Smooth muscle cell (in vitro differentiated cells): ENCODE measurements around the gene PCSK1N. TPM values are rescaled to one million over a fixed set of nuclear protein-coding genes. Genes with fewer than 3 reads are reported as not detected.

ENCODE experiments used
- DNase-seq: peaks from one replicate; lab custom pipeline; 2025; ENCODE audit not compliant: unreplicated experiment; lab: John Stamatoyannopoulos, UW
- H2AFZ ChIP-seq: fragments of 200-600 bp; sonication (generic); 2 replicates; pipeline ENCODE4 v1.6.0; 2016; ENCODE audit warnings: antibody characterized with exemption, low read depth, mild to moderate bottlenecking
- H3F3A ChIP-seq: fragments of 200-600 bp; sonication (generic); 2 replicates; pipeline ENCODE4 v1.6.0; 2017; ENCODE audit warnings: antibody characterized with exemption, low read depth
- H3K27ac ChIP-seq: fragments of 200-600 bp; sonication (generic); 2 replicates; pipeline ENCODE4 v1.5.1; 2016; ENCODE audit warnings: low read depth, mild to moderate bottlenecking
- H3K27me3 ChIP-seq: fragments of 200-600 bp; sonication (generic); 2 replicates; pipeline ENCODE4 v1.6.1; 2016; ENCODE audit warnings: low read depth, mild to moderate bottlenecking
- H3K36me3 ChIP-seq: fragments of 200-600 bp; sonication (generic); 2 replicates; pipeline ENCODE4 v1.5.1; 2016; ENCODE audit warnings: low read depth
- H3K4me1 ChIP-seq: fragments of 200-600 bp; sonication (generic); 2 replicates; pipeline ENCODE4 v1.5.1; 2016; ENCODE audit warnings: low read depth
- H3K4me2 ChIP-seq: fragments of 200-600 bp; sonication (generic); 2 replicates; pipeline ENCODE4 v1.6.0; 2016; ENCODE audit warnings: mild to moderate bottlenecking
- H3K4me3 ChIP-seq: fragments of 200-600 bp; sonication (generic); 2 replicates; pipeline ENCODE4 v1.5.1; 2016; ENCODE audit warnings: mild to moderate bottlenecking
- H3K79me2 ChIP-seq: fragments of 200-600 bp; sonication (generic); 2 replicates; pipeline ENCODE4 v1.6.0; 2016; ENCODE audit warnings: low read depth, mild to moderate bottlenecking
- H3K9ac ChIP-seq: fragments of 200-600 bp; sonication (generic); 2 replicates; pipeline ENCODE4 v1.6.0; 2016; ENCODE audit warnings: low read depth
- H3K9me3 ChIP-seq: fragments of 200-600 bp; sonication (generic); replicated peaks from 2 replicates; pipeline ENCODE4 v1.5.1; 2016; ENCODE audit warnings: low read depth
- H4K20me1 ChIP-seq: fragments of 200-600 bp; sonication (generic); 2 replicates; pipeline ENCODE4 v1.6.0; 2016; ENCODE audit warnings: low read depth
- CTCF ChIP-seq: fragments of 200-600 bp; sonication (generic); IDR thresholded peaks from 2 replicates; pipeline ENCODE4 v1.5.1; 2017; ENCODE audit warnings: borderline replicate concordance, mild to moderate bottlenecking, antibody characterized with exemption; ENCODE audit not compliant: insufficient read depth, poor library complexity, severe bottlenecking
- WGBS: methylation state at CpG from one replicate; pipeline ENCODE4 v1.1.7; 2016; ENCODE audit warnings: low lambda C conversion rate; 5-methylcytosine and 5-hydroxymethylcytosine counted together
- polyA plus RNA-seq: library from polyadenylated mRNA; unstranded; fragments of >200 nt; fragmentation: Nextera tagmentation; extraction: Ambion mirVana; gene quantifications from 2 replicates; pipeline ENCODE4 v1.2.1, GENCODE V29; 2016
- total RNA-seq: library from RNA; depleted of rRNA; stranded (reverse); fragments of >200 nt; gene quantifications from 2 replicates; pipeline ENCODE4 v1.2.3, GENCODE V29; 2014

PCSK1N gene
- total and polyA plus RNA-seq, 2 experiments from 2014 or later = 11.6 to 14.4 TPM

- no peaks in the 10 kb centered on the region for H3K79me2 ChIP-seq
- H3F3A ChIP-seq = no peaks in the 10 kb centered on the region
- no peak overlapping the region for H3K4me3 ChIP-seq
- no peak for TF ChIP-seq CTCF
- no peak overlapping the region for H3K4me2 ChIP-seq
- no peaks in the 10 kb centered on the region for H4K20me1 ChIP-seq
- no peak overlapping the region for H3K9ac ChIP-seq
- no peaks in the 10 kb centered on the region for H3K4me1 ChIP-seq
- H3K27ac ChIP-seq = no peak overlapping the region
- H3K9me3 ChIP-seq = no peaks in the 10 kb centered on the region
- H2AFZ ChIP-seq = no peak overlapping the region
- H3K36me3 ChIP-seq = no peaks in the 10 kb centered on the region
- no peak for DNase-seq
- WGBS = 70% methylated on average over 14 of the region's 17 CpGs
- H3K27me3 ChIP-seq = no peaks in the 10 kb centered on the region
Observed at GRCh38 chrX:48787505-48788443, 47.6 kb downstream of the PCSK1N start.

GRCh38 chrX:48786825-48787504 lies 48.4 kb downstream of the PCSK1N start:
- Histone ChIP-seq H3K4me3 (no peak overlapping the region), H3K79me2 (no peaks in the 10 kb centered on the region), H3F3A (no peaks in the 10 kb centered on the region), H4K20me1 (no peaks in the 10 kb centered on the region), H3K27me3 (no peaks in the 10 kb centered on the region), H3K9ac (no peak overlapping the region), H3K36me3 (no peaks in the 10 kb centered on the region), H2AFZ (no peak overlapping the region), H3K27ac (no peak overlapping the region), H3K9me3 (no peaks in the 10 kb centered on the region), H3K4me1 (no peaks in the 10 kb centered on the region), H3K4me2 (no peak overlapping the region)
- 70% methylated on average over 6 of the region's 6 CpGs for WGBS
- no peak for TF ChIP-seq CTCF
- no peak for DNase-seq

GRCh38 chrX:48786341-48786800 lies 49.0 kb downstream of the PCSK1N start, which contains the start of gene GATA1:
GATA1 (plus strand) TSS chrX:48786590; CDS start chrX:48791110, 4,520 bp downstream.
- H3K4me3 ChIP-seq = no peak within 1 kb of the TSS
- no peak for TF ChIP-seq CTCF
- H3K4me2 ChIP-seq = no peak within 1 kb of the TSS
- no peaks in the 10 kb centered on the region for H4K20me1 ChIP-seq
- no peak within 1 kb of the TSS for H2AFZ ChIP-seq
- H3K27ac ChIP-seq = no peak within 1 kb of the TSS
- no peaks in the 10 kb centered on the region for H3K36me3 ChIP-seq
- H3K27me3 ChIP-seq = no peaks in the 10 kb centered on the region
- WGBS = 85% methylated on average over 6 of the region's 7 CpGs
- no peaks in the 10 kb centered on the region for H3K4me1 ChIP-seq
- no peaks in the 10 kb centered on the region for H3F3A ChIP-seq
- H3K79me2 ChIP-seq = no peaks in the 10 kb centered on the region
- DNase-seq = no peak
- no peaks in the 10 kb centered on the region for H3K9me3 ChIP-seq
- no peak within 1 kb of the TSS for H3K9ac ChIP-seq
